Stimulated activated CD8-positive, alpha-beta memory T cell treated with anti-CD3 and anti-CD28 coated beads, Interleukin-12 subunit alpha, Interleukin-12 subunit beta, amount 100 ng/mL, for 24 hours (primary cell): Measurements from ENCODE around the gene ACSM6.

Source experiments
- DNase-seq: peaks from one replicate; pipeline ENCODE4 v3.0.0-alpha.2; 2020; ENCODE audit errors: extremely low read depth

ACSM6 gene

GRCh38 chr10:95245425-95246055 lies 51.5 kb downstream of the ACSM6 start:
- DNase-seq: no peak

GRCh38 chr10:95246582-95247051 lies 52.6 kb downstream of the ACSM6 start:
- peak; percentile 10 for DNase-seq

GRCh38 chr10:95247200-95247880 lies 53.3 kb downstream of the ACSM6 start:
- no peak for DNase-seq

GRCh38 chr10:95247881-95248583 lies 54.0 kb downstream of the ACSM6 start:
- no peak for DNase-seq

GRCh38 chr10:95248989-95249388 lies 55.0 kb downstream of the ACSM6 start:
- no peak for DNase-seq

- no peak for DNase-seq
These were observed 55.4 kb downstream of the ACSM6 start for GRCh38 chr10:95249467-95249866.

- no peak for DNase-seq
These were observed 56.8 kb downstream of the ACSM6 start for GRCh38 chr10:95250856-95251255.

GRCh38 chr10:95253007-95253406 lies 59.0 kb downstream of the ACSM6 start:
- DNase-seq: no peak

- no peak for DNase-seq
These were observed 59.6 kb downstream of the ACSM6 start for GRCh38 chr10:95253686-95254085.

GRCh38 chr10:95254629-95255028 lies 60.6 kb downstream of the ACSM6 start:
- DNase-seq: no peak

- DNase-seq: no peak
These were observed 62.2 kb downstream of the ACSM6 start for GRCh38 chr10:95256268-95256667.

- DNase-seq: no peak
These were observed 63.8 kb downstream of the ACSM6 start for GRCh38 chr10:95257849-95258248.

- DNase-seq: no peak
These were observed 66.4 kb downstream of the ACSM6 start for GRCh38 chr10:95260397-95260881.

GRCh38 chr10:95260909-95261552 lies 67.0 kb downstream of the ACSM6 start:
- DNase-seq: no peak

GRCh38 chr10:95261926-95262325 lies 67.9 kb downstream of the ACSM6 start:
- DNase-seq: no peak

- DNase-seq: no peak
These were observed 68.9 kb downstream of the ACSM6 start for GRCh38 chr10:95262763-95263518.

GRCh38 chr10:95263864-95264226 lies 69.8 kb downstream of the ACSM6 start:
- DNase-seq: no peak

GRCh38 chr10:95264227-95265051 lies 70.4 kb downstream of the ACSM6 start:
- no peak for DNase-seq

- no peak for DNase-seq
These were observed 71.5 kb downstream of the ACSM6 start for GRCh38 chr10:95265572-95265971.

- DNase-seq: no peak
These were observed 72.6 kb downstream of the ACSM6 start for GRCh38 chr10:95266674-95267095.

GRCh38 chr10:95267251-95267650 lies 73.2 kb downstream of the ACSM6 start:
- no peak for DNase-seq
